Measurements from ENCODE around the gene INO80.

The INO80 gene

GRCh38 chr15:41115161-41115651 lies 874 bp downstream of the INO80 start:
- ATAC-seq, result peak; percentile 39
- TF ChIP-seq ZFP3 (CRISPR knock-in tag; IDR thresholded peaks at IDR 0.05) (no peak), OSR1 (CRISPR knock-in tag; IDR thresholded peaks at IDR 0.05) (no peak), CSDC2 (CRISPR knock-in tag; IDR thresholded peaks at IDR 0.05) (no peak), CREB5 (CRISPR knock-in tag; IDR thresholded peaks at IDR 0.05; ENCODE audit: low read depth) (no peak), PATZ1 (CRISPR knock-in tag; IDR thresholded peaks at IDR 0.05; ENCODE audit: borderline replicate concordance) (no peak), RARB (CRISPR knock-in tag; IDR thresholded peaks at IDR 0.05) (no peak), ZNF70 (CRISPR knock-in tag; IDR thresholded peaks at IDR 0.05) (no peak), ZNF8 (CRISPR knock-in tag; IDR thresholded peaks at IDR 0.05) (no peak), ARNTL (CRISPR knock-in tag; IDR thresholded peaks at IDR 0.05; ENCODE audit: borderline replicate concordance, low read depth) (no peak), GLIS3 (CRISPR knock-in tag; IDR thresholded peaks at IDR 0.05) (no peak), ZC3H10 (CRISPR knock-in tag; IDR thresholded peaks at IDR 0.05) (no peak), BACH2 (CRISPR knock-in tag; IDR thresholded peaks at IDR 0.05; ENCODE audit: borderline replicate concordance) (no peak), TOX (CRISPR knock-in tag; IDR thresholded peaks at IDR 0.05; ENCODE audit: borderline replicate concordance) (no peak), ZFP30 (CRISPR knock-in tag; IDR thresholded peaks at IDR 0.05) (no peak), ESRRG (CRISPR knock-in tag; IDR thresholded peaks at IDR 0.05) (no peak)
- TF ChIP-seq, protein P1, sequence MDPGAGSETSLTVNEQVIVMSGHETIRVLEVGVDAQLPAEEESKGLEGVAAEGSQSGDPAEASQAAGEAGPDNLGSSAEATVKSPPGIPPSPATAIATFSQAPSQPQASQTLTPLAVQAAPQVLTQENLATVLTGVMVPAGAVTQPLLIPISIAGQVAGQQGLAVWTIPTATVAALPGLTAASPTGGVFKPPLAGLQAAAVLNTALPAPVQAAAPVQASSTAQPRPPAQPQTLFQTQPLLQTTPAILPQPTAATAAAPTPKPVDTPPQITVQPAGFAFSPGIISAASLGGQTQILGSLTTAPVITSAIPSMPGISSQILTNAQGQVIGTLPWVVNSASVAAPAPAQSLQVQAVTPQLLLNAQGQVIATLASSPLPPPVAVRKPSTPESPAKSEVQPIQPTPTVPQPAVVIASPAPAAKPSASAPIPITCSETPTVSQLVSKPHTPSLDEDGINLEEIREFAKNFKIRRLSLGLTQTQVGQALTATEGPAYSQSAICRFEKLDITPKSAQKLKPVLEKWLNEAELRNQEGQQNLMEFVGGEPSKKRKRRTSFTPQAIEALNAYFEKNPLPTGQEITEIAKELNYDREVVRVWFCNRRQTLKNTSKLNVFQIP (CRISPR knock-in tag; IDR thresholded peaks at IDR 0.05; ENCODE audit: borderline replicate concordance, low read depth), result no peak
- TF ChIP-seq, protein P2, sequence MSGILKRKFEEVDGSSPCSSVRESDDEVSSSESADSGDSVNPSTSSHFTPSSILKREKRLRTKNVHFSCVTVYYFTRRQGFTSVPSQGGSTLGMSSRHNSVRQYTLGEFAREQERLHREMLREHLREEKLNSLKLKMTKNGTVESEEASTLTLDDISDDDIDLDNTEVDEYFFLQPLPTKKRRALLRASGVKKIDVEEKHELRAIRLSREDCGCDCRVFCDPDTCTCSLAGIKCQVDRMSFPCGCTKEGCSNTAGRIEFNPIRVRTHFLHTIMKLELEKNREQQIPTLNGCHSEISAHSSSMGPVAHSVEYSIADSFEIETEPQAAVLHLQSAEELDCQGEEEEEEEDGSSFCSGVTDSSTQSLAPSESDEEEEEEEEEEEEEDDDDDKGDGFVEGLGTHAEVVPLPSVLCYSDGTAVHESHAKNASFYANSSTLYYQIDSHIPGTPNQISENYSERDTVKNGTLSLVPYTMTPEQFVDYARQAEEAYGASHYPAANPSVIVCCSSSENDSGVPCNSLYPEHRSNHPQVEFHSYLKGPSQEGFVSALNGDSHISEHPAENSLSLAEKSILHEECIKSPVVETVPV (CRISPR knock-in tag; IDR thresholded peaks at IDR 0.05), result no peak

DNA sequence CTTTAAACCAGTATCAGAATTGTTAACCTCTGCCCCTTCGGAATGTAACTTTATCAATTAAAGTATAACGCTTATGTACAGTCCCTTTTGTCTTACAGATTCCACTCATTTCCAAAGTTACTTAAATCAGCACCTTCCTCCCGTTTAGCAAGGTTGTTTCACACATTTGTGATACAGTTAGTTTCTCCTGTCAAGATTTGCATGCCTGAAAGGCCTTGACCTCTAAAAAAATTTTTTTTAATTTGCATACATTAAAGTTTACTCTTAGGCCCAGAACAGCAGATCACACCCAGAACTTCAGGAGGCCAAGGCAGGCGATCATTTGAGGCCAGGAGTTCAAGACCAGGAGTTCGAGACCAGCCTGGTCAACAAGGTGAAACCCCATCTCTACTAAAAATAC lies 9.1 kb downstream of the INO80 start:
- TF ChIP-seq TOX (CRISPR knock-in tag; IDR thresholded peaks at IDR 0.05; ENCODE audit: borderline replicate concordance) (no peak), ZNF8 (CRISPR knock-in tag; IDR thresholded peaks at IDR 0.05) (no peak), ZFP3 (CRISPR knock-in tag; IDR thresholded peaks at IDR 0.05) (no peak)
- no peak for ATAC-seq

GRCh38 chr15:41105348-41106334 lies 10.4 kb downstream of the INO80 start:
- no peak for ATAC-seq

More at GRCh38 chr15:41105348-41106334, 10.4 kb downstream of the INO80 start:
- TF ChIP-seq, protein P1 (CRISPR knock-in tag; IDR thresholded peaks at IDR 0.05; ENCODE audit: borderline replicate concordance, low read depth), result no peak
- TF ChIP-seq RARB (CRISPR knock-in tag; IDR thresholded peaks at IDR 0.05), result no peak
- TF ChIP-seq BACH2 (CRISPR knock-in tag; IDR thresholded peaks at IDR 0.05; ENCODE audit: borderline replicate concordance), result no peak
- no peak for TF ChIP-seq ZNF8 (CRISPR knock-in tag; IDR thresholded peaks at IDR 0.05)
- no peak for TF ChIP-seq PPARA (CRISPR knock-in tag; IDR thresholded peaks at IDR 0.05; ENCODE audit: borderline replicate concordance)
- no peak for TF ChIP-seq GLIS3 (CRISPR knock-in tag; IDR thresholded peaks at IDR 0.05)
- no peak for TF ChIP-seq CSDC2 (CRISPR knock-in tag; IDR thresholded peaks at IDR 0.05)
- TF ChIP-seq ARNTL (CRISPR knock-in tag; IDR thresholded peaks at IDR 0.05; ENCODE audit: borderline replicate concordance, low read depth), result no peak
- no peak for TF ChIP-seq PATZ1 (CRISPR knock-in tag; IDR thresholded peaks at IDR 0.05; ENCODE audit: borderline replicate concordance)
- TF ChIP-seq CREB5 (CRISPR knock-in tag; IDR thresholded peaks at IDR 0.05; ENCODE audit: low read depth), result no peak
- no peak for TF ChIP-seq OSR1 (CRISPR knock-in tag; IDR thresholded peaks at IDR 0.05)
